Measurements from ENCODE around the gene DPAGT1. TPM values are rescaled to one million over a fixed set of nuclear protein-coding genes. Genes with fewer than 3 reads are reported as not detected.
"Not testable (repeated sequence)": the region's sequence is repeated elsewhere in the genome, so short reads cannot be mapped to it uniquely, and the experiment has no call there.

The DPAGT1 gene
- total and polyA plus RNA-seq, 7 donors, result 4.2 to 44.6 (median 16.6) TPM

DNA sequence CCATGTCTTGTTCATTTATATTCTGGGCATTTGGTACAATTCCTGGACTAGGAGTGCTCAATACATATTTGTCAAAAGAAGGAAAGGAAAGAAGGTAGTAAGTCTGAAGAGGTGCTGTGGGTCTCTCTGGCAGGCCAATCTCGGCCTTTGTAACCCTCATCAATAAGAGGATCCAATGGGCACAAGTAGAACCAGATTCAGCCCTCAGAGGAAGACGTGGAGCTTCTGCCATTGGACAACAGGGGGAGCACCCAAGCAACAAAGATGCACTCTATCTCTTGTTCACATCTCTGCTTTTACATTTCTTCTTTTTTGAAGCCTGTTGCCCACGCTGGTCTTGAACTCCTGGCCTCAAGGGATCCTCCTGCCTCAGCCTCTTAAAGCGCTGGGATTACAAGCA is 36.3 kb downstream of the DPAGT1 start:
- H3K27ac ChIP-seq, result no peak overlapping the region
- no peak for TF ChIP-seq POLR2AphosphoS5 (IDR thresholded peaks at IDR 0.05)
- TF ChIP-seq EP300 (IDR thresholded peaks at IDR 0.05), result no peak
- no peak for TF ChIP-seq POLR2A (IDR thresholded peaks at IDR 0.05)
- TF ChIP-seq, protein P1, sequence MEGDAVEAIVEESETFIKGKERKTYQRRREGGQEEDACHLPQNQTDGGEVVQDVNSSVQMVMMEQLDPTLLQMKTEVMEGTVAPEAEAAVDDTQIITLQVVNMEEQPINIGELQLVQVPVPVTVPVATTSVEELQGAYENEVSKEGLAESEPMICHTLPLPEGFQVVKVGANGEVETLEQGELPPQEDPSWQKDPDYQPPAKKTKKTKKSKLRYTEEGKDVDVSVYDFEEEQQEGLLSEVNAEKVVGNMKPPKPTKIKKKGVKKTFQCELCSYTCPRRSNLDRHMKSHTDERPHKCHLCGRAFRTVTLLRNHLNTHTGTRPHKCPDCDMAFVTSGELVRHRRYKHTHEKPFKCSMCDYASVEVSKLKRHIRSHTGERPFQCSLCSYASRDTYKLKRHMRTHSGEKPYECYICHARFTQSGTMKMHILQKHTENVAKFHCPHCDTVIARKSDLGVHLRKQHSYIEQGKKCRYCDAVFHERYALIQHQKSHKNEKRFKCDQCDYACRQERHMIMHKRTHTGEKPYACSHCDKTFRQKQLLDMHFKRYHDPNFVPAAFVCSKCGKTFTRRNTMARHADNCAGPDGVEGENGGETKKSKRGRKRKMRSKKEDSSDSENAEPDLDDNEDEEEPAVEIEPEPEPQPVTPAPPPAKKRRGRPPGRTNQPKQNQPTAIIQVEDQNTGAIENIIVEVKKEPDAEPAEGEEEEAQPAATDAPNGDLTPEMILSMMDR (IDR thresholded peaks at IDR 0.05), result no peak
- DNase-seq, result no peak
- no peak overlapping the region for H3K4me3 ChIP-seq
- no peaks in the 10 kb centered on the region for H3K27me3 ChIP-seq
- intact Hi-C loops (cut with DNase I), result no loop called here
- H3K36me3 ChIP-seq, result peaks cover 2 to 6% (median 4%) of the 10 kb centered on the region in 4 donors
- peaks cover 0 to 38% (median 30%) of the 10 kb centered on the region in 4 donors for H3K4me1 ChIP-seq
- 65 to 72% methylated on average over 4 of the region's 4 CpGs for WGBS, 2 donors
- no peaks in the 10 kb centered on the region for H3K9me3 ChIP-seq

DNA sequence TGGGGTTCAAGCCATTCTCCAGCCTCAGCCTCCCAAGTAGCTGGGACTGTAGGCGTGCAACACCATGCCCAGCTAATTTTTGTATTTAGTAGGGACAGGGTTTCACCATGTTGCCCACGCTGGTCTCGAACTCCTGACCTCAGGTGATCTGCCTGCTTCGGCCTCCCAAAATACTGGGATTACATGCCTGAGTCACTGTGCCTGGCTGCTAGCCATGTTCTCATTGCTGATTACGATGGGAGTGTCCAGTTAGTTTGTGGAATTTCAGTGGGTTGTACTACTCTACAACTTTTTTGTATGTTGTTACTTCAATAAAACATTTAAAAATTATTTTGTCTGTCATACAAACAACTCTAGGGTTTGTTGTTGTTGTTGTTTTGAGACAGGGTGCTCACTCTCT is 38.9 kb downstream of the DPAGT1 start:
- WGBS, 2 donors, result 51 to 76% methylated on average over 5 of the region's 5 CpGs
- Histone ChIP-seq H3K27me3 (no peaks in the 10 kb centered on the region), H3K4me3 (no peak overlapping the region), H3K9me3 (no peaks in the 10 kb centered on the region), H3K4me1 (peaks cover 0 to 28% (median 23%) of the 10 kb centered on the region in 4 donors), H3K27ac (no peak overlapping the region), H3K36me3 (no peaks in the 10 kb centered on the region)
- intact Hi-C loops (cut with DNase I), result no loop called here
- no peak for TF ChIP-seq EP300 (IDR thresholded peaks at IDR 0.05)
- no peak for TF ChIP-seq POLR2A (IDR thresholded peaks at IDR 0.05)
- TF ChIP-seq, protein P1 (IDR thresholded peaks at IDR 0.05), result no peak
- no peak for TF ChIP-seq POLR2AphosphoS5 (IDR thresholded peaks at IDR 0.05)
- DNase-seq, result no peak

DNA sequence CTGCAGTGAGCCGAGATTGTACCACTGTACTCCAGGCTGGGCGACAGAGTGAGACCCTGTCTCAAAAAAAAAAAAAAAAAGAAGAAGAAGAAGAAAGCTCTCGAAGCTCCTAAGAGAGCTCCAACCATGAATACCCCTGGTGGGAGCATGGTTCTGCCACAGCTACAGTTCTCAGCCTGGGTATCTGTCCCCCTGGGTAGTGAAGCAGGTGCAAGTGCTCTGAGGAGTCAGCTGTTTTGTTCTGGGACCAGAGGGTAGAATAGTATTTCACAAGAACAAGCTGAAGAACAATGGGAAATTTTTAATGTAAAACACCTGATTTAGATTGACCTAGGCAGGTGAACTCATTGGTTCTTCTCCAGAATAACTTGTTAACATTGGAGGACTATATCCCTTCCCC is 40.4 kb downstream of the DPAGT1 start:
- Histone ChIP-seq H3K27ac (no peak overlapping the region), H3K9me3 (no peaks in the 10 kb centered on the region), H3K36me3 (no peaks in the 10 kb centered on the region), H3K4me3 (no peak overlapping the region), H3K4me1 (peaks cover 0 to 28% (median 19%) of the 10 kb centered on the region in 4 donors), H3K27me3 (no peaks in the 10 kb centered on the region)
- WGBS, 2 donors, result 94 to 97% methylated on average over 3 of the region's 3 CpGs
- intact Hi-C loops (cut with DNase I), result no loop called here
- DNase-seq, result no peak
- TF ChIP-seq POLR2A (IDR thresholded peaks at IDR 0.05) (no peak), POLR2AphosphoS5 (IDR thresholded peaks at IDR 0.05) (no peak), EP300 (IDR thresholded peaks at IDR 0.05) (no peak)
- TF ChIP-seq, protein P1 (IDR thresholded peaks at IDR 0.05), result no peak

DNA sequence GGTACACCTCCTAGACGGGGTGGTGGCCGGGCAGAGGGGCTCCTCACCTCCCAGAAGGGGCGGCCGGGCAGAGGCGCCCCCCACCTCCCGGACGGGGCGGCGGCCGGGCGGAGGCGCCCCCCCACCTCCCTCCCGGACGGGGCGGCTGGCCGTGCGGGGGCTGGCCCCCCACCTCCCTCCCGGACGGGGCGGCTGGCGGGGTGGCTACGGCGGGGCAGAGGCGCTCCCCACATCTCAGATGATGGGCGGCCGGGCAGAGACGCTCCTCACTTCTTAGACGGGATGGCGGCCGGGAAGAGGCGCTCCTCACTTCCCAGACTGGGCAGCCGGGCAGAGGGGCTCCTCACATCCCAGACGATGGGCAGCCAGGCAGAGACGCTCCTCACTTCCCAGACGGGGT is 42.5 kb downstream of the DPAGT1 start:
- H3K4me3 ChIP-seq; H3K27ac ChIP-seq; DNase-seq; H3K9me3 ChIP-seq; intact Hi-C loops (cut with DNase I); H3K27me3 ChIP-seq: not testable (repeated sequence)
- 91 to 93% methylated on average over 32 of the region's 35 CpGs for WGBS, 2 donors
- H3K36me3 ChIP-seq, result peaks cover 0 to 11% (median 9%) of the 10 kb centered on the region in 4 donors
- H3K4me1 ChIP-seq, result peaks cover 0 to 31% (median 26%) of the 10 kb centered on the region in 4 donors

DNA sequence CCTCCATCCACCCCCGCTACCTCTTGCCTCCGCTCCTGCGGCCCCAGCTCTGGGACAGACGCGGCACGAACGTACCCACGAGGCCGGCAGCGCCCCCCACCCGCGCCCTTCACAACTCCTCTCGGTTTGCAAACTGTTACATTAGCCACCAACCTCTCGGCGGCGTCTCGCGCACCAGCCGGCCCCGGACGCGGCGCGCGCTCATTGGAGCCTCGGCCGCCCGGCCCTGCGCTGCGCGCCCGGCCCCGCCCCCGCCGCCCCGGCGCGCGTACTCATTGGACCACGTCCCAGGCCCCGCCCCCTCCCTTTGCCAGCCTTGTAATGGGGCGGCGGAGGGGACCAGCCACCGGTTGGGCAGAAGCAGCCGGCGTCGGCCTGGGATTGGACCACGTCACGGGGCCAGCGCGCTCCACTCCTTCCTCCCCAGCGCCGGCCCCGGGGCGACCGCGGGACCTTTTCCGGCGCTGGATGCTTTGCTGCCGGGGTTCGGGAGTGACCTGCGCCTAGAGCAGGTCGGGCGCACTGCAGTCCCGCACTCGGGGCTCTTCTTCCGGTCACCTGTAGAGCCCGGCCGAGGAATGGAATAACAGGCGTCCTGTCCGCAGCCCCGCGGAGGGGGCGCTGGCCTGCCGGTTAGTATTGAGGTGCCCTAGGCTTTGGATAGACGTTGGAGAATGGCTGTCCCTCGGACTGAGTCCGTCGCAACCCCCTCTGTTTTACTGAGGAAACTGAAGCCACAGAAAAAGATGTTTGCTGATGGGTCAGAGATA is 44.5 kb downstream of the DPAGT1 start, which contains the start of gene HYOU1:
Gene HYOU1, minus strand, starts transcription at position 206 of the 770 bp plus-strand sequence. CDS start 1,045 bp downstream, outside the sequence.
- Histone ChIP-seq H3K9me3 (no peaks in the 10 kb centered on the region), H3K27me3 (no peaks in the 10 kb centered on the region), H3K4me1 (peaks cover 0 to 25% (median 23%) of the 10 kb centered on the region in 4 donors), H3K4me3 (peak within 1 kb of the TSS; percentile 68 to 96 (median 80)), H3K36me3 (peaks cover 7 to 31% (median 23%) of the 10 kb centered on the region in 4 donors), H3K27ac (peak within 1 kb of the TSS; percentile 82 to 96 (median 92))
- DNase-seq, result peak; percentile 99
- WGBS, 2 donors, result 0 to 1% methylated on average over 79 of the region's 79 CpGs
- peak; percentile 83 to 88 (median 86) for TF ChIP-seq POLR2AphosphoS5 (IDR thresholded peaks at IDR 0.05)
- TF ChIP-seq, protein P1 (IDR thresholded peaks at IDR 0.05), result peak in 1 of 4 experiments; percentile 24
- TF ChIP-seq EP300 (IDR thresholded peaks at IDR 0.05), result no peak
- peak; percentile 47 to 59 for TF ChIP-seq POLR2A (IDR thresholded peaks at IDR 0.05)
- intact Hi-C loops (cut with DNase I), result no loop called here

Measured in sigmoid colon (tissue), 7 donors.